HAP-1 (cell line): Measurements from ENCODE around the gene POLL.

Experiments
- DNase-seq, 2 experiments: peaks; one replicate each; pipeline ENCODE4 v3.0.0-alpha.2; 2016 to 2020; ENCODE audit warnings: low spot score in 2 of 2
- H3K27me3 ChIP-seq: fragments of 250-450 bp; sonication (Bioruptor Pico); 2 replicates; pipeline ENCODE4 v1.5.1; 2020; ENCODE audit warnings: low read depth, mild to moderate bottlenecking, moderate library complexity
- H3K36me3 ChIP-seq: fragments of 250-450 bp; sonication (Bioruptor Pico); replicated peaks from 2 replicates; pipeline ENCODE4 v1.5.1; 2020; ENCODE audit warnings: mild to moderate bottlenecking
- H3K4me1 ChIP-seq: fragments of 250-450 bp; sonication (Bioruptor Pico); 2 replicates; pipeline ENCODE4 v1.5.1; 2020; ENCODE audit warnings: mild to moderate bottlenecking
- H3K4me3 ChIP-seq: fragments of 250-450 bp; sonication (Bioruptor Pico); 2 replicates; pipeline ENCODE4 v1.5.1; 2020; ENCODE audit warnings: mild to moderate bottlenecking, moderate library complexity
- H3K9me3 ChIP-seq: fragments of 250-450 bp; sonication (Bioruptor Pico); 2 replicates; pipeline ENCODE4 v1.5.1; 2020; ENCODE audit warnings: mild to moderate bottlenecking, moderate library complexity
- in situ Hi-C: fragments of 300-500 bp; cut with MboI; formaldehyde crosslinking; loops from 3 replicates; pipeline ENCODE4 v1.14.3; 2020; ENCODE audit warnings: low sequenced_read_pairs, inconsistent platforms, mixed read lengths

The POLL gene

GRCh38 chr10:101617102-101617823 is 29.2 kb upstream of the POLL start:
- DNase-seq: no peak
- H3K27me3 ChIP-seq: no peaks in the 10 kb centered on the region
- no peaks in the 10 kb centered on the region for H3K36me3 ChIP-seq
- no peaks in the 10 kb centered on the region for H3K9me3 ChIP-seq
- in situ Hi-C loops: loop anchor here (25.0 kb wide), 1 partner anchor 395 kb away; no protein-coding TSS in a partner anchor
- no peak overlapping the region for H3K4me3 ChIP-seq
- no peaks in the 10 kb centered on the region for H3K4me1 ChIP-seq

- no peak for DNase-seq
- peaks cover 4% of the 10 kb centered on the region; the same call in 1 of the 2 replicates for H3K36me3 ChIP-seq
- in situ Hi-C loops: loop anchor here (25.0 kb wide), 1 partner anchor 396 kb away; no protein-coding TSS in a partner anchor
- no peak overlapping the region for H3K4me3 ChIP-seq
- H3K9me3 ChIP-seq: no peaks in the 10 kb centered on the region
- no peaks in the 10 kb centered on the region for H3K27me3 ChIP-seq
- no peaks in the 10 kb centered on the region for H3K4me1 ChIP-seq
These were observed 28.5 kb upstream of the POLL start for GRCh38 chr10:101616415-101617101.

- no peak overlapping the region for H3K4me3 ChIP-seq
- no peaks in the 10 kb centered on the region for H3K4me1 ChIP-seq
- in situ Hi-C loops: loop anchor here (25.0 kb wide), 1 partner anchor 397 kb away; no protein-coding TSS in a partner anchor
- H3K27me3 ChIP-seq: no peaks in the 10 kb centered on the region
- no peaks in the 10 kb centered on the region for H3K9me3 ChIP-seq
- H3K36me3 ChIP-seq: peaks cover 6% of the 10 kb centered on the region; the same call in 1 of the 2 replicates
- DNase-seq: no peak
These were observed 27.6 kb upstream of the POLL start for GRCh38 chr10:101615525-101616116.

GRCh38 chr10:101614663-101615524 is 26.8 kb upstream of the POLL start:
- Histone ChIP-seq H3K27me3 (no peaks in the 10 kb centered on the region), H3K4me1 (no peaks in the 10 kb centered on the region), H3K36me3 (peaks cover 7% of the 10 kb centered on the region; the same call in 1 of the 2 replicates), H3K4me3 (no peak overlapping the region), H3K9me3 (no peaks in the 10 kb centered on the region)
- no peak for DNase-seq
- in situ Hi-C loops: loop anchor here (25.0 kb wide), 1 partner anchor 397 kb away; no protein-coding TSS in a partner anchor

DNA sequence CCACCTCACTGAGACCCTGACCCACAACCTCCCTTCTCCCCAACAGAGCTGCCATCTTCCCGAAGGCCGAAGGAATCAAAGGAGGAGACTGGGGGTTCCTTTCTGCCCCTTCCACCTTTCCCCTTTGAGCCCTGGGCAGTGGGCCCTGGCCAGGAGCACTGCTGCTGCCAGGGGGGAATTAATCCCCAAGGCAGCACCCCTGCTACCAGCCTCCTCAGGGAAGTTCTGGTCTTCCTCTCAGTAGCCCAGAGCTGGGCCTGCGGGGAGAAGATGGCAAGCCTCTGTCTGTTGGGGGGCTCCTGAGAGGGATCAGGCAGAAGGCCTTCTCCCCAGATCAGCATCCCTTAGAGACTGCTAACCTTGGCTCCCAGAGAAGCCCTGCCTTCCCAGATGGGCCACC is 25.6 kb upstream of the POLL start:
- H3K4me1 ChIP-seq: no peaks in the 10 kb centered on the region
- H3K27me3 ChIP-seq: no peaks in the 10 kb centered on the region
- in situ Hi-C loops: loop anchor here (25.0 kb wide), 1 partner anchor 399 kb away; no protein-coding TSS in a partner anchor
- no peak overlapping the region for H3K4me3 ChIP-seq
- H3K9me3 ChIP-seq: no peaks in the 10 kb centered on the region
- DNase-seq: no peak
- H3K36me3 ChIP-seq: peaks cover 12% of the 10 kb centered on the region; the same call in 1 of the 2 replicates

DNA sequence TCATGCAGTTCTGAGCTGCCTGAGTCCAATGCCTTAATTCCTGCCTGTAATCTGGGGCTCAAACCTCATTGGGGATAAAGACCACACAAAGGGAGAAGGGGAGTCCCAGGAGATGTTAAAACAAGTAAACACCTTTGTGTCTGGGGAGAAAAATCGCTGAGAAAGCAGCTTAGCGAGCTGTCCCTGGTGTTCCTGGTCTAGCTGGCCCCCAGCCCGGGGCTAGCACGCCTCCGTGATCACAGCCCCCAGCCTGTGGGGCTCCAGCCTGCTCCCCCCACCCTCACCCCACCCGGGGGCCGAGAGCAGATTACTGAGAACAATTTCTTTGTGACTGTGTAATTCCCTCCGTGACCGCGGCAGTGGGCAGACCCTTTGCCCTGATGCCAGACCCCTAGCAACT is 24.8 kb upstream of the POLL start:
- Histone ChIP-seq H3K9me3 (no peaks in the 10 kb centered on the region), H3K4me3 (no peak overlapping the region), H3K4me1 (no peaks in the 10 kb centered on the region), H3K36me3 (peaks cover 12% of the 10 kb centered on the region), H3K27me3 (no peaks in the 10 kb centered on the region)
- no peak for DNase-seq
- in situ Hi-C loops: loop anchor here (25.0 kb wide), 1 partner anchor 399 kb away; no protein-coding TSS in a partner anchor

DNA sequence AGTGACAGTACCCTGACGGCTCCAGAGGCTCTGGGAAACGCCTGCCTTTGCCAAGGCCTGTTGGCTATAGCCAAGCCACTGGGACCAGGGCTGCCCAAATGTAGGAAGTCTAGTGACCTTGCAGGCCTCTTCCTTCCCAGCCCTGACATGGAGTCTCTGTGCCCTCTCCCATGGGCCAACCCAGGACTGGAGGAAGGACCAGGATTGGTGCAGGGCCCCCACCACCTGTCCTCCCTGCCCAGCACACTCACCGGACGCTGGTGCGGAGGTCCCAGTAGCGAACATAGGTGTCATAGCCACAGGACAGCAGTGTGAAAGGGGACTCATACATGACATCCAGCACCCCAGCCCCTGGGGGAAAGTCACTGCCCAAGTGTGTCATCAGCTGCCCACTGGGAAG is 24.0 kb upstream of the POLL start:
- Histone ChIP-seq H3K9me3 (no peaks in the 10 kb centered on the region), H3K27me3 (no peaks in the 10 kb centered on the region), H3K36me3 (peaks cover 12% of the 10 kb centered on the region), H3K4me1 (no peaks in the 10 kb centered on the region), H3K4me3 (no peak overlapping the region)
- in situ Hi-C loops: loop anchor here (25.0 kb wide), 1 partner anchor 400 kb away; no protein-coding TSS in a partner anchor
- no peak for DNase-seq

- in situ Hi-C loops: loop anchor here (25.0 kb wide), 1 partner anchor 401 kb away; no protein-coding TSS in a partner anchor
- Histone ChIP-seq H3K36me3 (peaks cover 12% of the 10 kb centered on the region), H3K4me3 (no peak overlapping the region), H3K9me3 (no peaks in the 10 kb centered on the region), H3K4me1 (no peaks in the 10 kb centered on the region), H3K27me3 (no peaks in the 10 kb centered on the region)
- DNase-seq: no peak
These were observed 23.2 kb upstream of the POLL start for GRCh38 chr10:101611096-101611905.

DNA sequence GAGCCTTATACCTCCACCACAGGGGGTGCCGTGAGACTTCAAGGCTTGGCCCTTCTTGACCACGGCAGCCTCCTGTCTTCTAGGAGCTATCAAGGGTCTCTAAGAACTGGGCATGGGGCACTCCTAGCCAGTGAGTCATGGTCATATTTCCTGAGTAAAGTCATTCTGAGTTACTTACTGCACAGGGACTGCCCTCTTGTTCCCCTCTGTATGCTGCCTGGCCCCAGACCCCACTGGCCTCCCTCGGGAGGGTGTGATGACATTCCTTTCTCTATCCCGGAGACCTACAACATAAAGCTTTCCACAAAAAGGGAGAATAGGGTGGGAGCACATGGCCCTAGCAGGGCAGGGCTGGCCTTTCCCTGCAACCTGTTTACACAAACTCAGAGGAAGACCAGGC is 21.4 kb upstream of the POLL start:
- peaks cover 12% of the 10 kb centered on the region for H3K36me3 ChIP-seq
- H3K4me1 ChIP-seq: no peaks in the 10 kb centered on the region
- in situ Hi-C loops: loop anchor here (5.0 to 25.0 kb wide), 2 partner anchors 173 to 403 kb away; partner anchors contain the start of gene NPM3
- no peaks in the 10 kb centered on the region for H3K27me3 ChIP-seq
- DNase-seq: no peak
- no peaks in the 10 kb centered on the region for H3K9me3 ChIP-seq
- H3K4me3 ChIP-seq: no peak overlapping the region

DNA sequence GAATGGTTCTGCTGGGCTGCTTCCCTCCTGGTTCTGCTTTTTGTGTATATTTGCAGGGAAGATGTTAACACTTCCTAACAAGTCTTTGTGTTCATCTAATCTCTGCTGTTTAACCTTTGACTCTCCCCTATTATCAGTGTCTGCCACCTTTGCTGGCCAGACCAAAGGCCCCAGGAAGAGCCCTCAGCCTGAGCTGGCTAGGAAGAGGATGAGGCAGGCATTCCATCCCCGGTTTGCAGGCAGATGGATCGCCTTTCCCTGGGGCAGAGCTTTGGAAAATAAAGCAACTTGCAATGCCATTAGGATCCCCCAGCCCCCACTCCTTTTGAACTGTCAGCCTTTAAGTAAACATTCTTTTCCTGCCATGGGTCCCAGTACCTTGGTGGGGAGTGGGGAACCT is 19.1 kb upstream of the POLL start:
- H3K27me3 ChIP-seq: no peaks in the 10 kb centered on the region
- no peaks in the 10 kb centered on the region for H3K4me1 ChIP-seq
- no peaks in the 10 kb centered on the region for H3K9me3 ChIP-seq
- DNase-seq: no peak
- H3K4me3 ChIP-seq: no peak overlapping the region
- in situ Hi-C loops: loop anchor here (5.0 to 25.0 kb wide), 2 partner anchors 175 to 405 kb away; partner anchors contain the start of gene NPM3
- H3K36me3 ChIP-seq: peaks cover 12% of the 10 kb centered on the region

- H3K9me3 ChIP-seq: no peaks in the 10 kb centered on the region
- no peaks in the 10 kb centered on the region; the same call in 1 of the 2 replicates for H3K36me3 ChIP-seq
- no peaks in the 10 kb centered on the region for H3K27me3 ChIP-seq
- peak; percentile 85 to 91 for DNase-seq
- H3K4me1 ChIP-seq: peaks cover 2% of the 10 kb centered on the region
- no peak overlapping the region for H3K4me3 ChIP-seq
- in situ Hi-C loops: loop anchor here (25.0 kb wide), 1 partner anchor 409 kb away; no protein-coding TSS in a partner anchor
These were observed 14.8 kb upstream of the POLL start for GRCh38 chr10:101602761-101603398.

DNA sequence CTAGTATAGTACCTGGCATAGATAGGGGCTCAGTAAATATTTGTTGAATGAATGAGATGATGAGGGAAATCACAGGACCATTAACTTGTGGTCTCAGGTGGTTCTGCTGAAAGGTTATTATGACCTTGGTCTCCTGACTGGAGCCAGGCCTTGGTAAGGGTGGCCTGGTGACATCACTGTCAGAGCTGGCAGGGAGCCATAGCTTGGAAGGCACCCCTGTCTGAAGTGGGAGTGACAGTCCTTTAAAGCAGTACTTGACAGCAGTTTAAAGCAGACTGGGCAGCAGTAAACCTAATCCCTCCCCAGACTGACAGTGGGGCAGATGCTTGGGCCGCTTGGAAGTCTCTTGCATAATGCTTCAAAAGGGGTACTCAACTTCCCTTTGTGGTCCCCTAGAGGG is 13.5 kb upstream of the POLL start:
- DNase-seq: no peak
- H3K4me1 ChIP-seq: peaks cover 13% of the 10 kb centered on the region
- no peaks in the 10 kb centered on the region for H3K9me3 ChIP-seq
- H3K36me3 ChIP-seq: no peaks in the 10 kb centered on the region; the same call in 1 of the 2 replicates
- H3K4me3 ChIP-seq: no peak overlapping the region
- in situ Hi-C loops: loop anchor here (25.0 kb wide), 1 partner anchor 411 kb away; no protein-coding TSS in a partner anchor
- no peaks in the 10 kb centered on the region for H3K27me3 ChIP-seq
